Suprapubic skin (tissue), 3 donors: ENCODE data around the gene ENO4.

ENCODE experiments used
- CTCF ChIP-seq, 2 donors: fragments of 200-600 bp in 1 of 2; fragments of 450-650 bp in 1 of 2; sonication (generic) in 1 of 2; IDR thresholded peaks; one replicate each; pipeline ENCODE4 v1.5.1; 2016 to 2019; ENCODE audit warnings: antibody characterized with exemption in 2 of 2, mild to moderate bottlenecking in 1 of 2, moderate library complexity in 1 of 2
- POLR2A ChIP-seq, 2 donors: fragments of 450-650 bp; IDR thresholded peaks; one replicate each; pipeline ENCODE4 v1.6.1; 2017; ENCODE audit warnings: antibody characterized with exemption in 2 of 2, mild to moderate bottlenecking in 2 of 2, moderate library complexity in 2 of 2

DNA sequence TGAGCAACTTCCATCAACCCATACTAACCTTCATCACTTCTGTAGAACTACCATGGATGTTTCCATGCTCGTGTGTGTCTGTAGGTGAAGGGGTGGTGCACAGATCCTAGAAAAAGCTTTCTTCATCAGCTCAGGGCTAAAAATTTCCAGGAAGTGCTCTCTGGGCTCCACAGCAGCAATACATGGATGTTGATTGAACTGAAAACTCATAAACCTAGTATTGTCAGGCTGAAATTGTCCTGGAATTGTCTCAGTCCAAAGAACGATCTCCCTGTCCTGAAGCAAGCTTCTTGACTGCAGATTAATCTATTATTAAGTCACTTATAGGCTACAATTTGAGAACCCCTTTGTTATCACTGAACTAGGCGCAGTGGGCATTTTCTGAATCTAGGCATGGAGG, 39.8 kb downstream of the ENO4 start:
- TF ChIP-seq POLR2A (IDR thresholded peaks at IDR 0.05) (no peak), CTCF (IDR thresholded peaks at IDR 0.05) (no peak)
